ENCODE measurements around the gene UMAD1.

Gene UMAD1

DNA sequence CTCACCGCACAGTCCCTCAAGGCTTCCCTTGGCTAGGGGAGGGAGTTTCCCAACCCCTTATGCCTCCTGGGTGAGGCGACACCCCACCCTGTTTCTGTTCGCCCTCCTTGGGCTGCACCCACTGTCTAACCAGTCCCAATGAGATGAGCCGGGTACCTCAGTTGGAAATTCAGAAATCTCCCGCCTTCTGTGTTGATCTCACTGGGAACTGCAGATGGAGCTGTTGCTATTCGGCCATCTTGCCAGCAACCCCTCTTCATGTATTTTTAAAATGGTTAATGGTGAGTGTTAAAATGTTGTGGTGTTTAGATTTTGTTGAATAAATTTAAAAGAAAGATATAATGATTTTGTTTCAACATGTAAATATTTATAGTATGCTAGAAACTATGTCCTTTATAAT is 22.0 kb downstream of the UMAD1 start:
- CTCF ChIA-PET = interaction anchor here (0.8 to 1.7 kb wide), 3 partner anchors 9 to 528 kb away, joined by 3 read pairs; no protein-coding TSS in a partner anchor
- TF ChIP-seq, protein P1, sequence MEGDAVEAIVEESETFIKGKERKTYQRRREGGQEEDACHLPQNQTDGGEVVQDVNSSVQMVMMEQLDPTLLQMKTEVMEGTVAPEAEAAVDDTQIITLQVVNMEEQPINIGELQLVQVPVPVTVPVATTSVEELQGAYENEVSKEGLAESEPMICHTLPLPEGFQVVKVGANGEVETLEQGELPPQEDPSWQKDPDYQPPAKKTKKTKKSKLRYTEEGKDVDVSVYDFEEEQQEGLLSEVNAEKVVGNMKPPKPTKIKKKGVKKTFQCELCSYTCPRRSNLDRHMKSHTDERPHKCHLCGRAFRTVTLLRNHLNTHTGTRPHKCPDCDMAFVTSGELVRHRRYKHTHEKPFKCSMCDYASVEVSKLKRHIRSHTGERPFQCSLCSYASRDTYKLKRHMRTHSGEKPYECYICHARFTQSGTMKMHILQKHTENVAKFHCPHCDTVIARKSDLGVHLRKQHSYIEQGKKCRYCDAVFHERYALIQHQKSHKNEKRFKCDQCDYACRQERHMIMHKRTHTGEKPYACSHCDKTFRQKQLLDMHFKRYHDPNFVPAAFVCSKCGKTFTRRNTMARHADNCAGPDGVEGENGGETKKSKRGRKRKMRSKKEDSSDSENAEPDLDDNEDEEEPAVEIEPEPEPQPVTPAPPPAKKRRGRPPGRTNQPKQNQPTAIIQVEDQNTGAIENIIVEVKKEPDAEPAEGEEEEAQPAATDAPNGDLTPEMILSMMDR (IDR thresholded peaks at IDR 0.05; ENCODE audit: control extremely low read depth, extremely low read depth, low read depth, missing control alignments) = no peak
- POLR2A ChIA-PET = no interaction called here
- DNase-seq (ENCODE audit: extremely low spot score) = no peak

DNA sequence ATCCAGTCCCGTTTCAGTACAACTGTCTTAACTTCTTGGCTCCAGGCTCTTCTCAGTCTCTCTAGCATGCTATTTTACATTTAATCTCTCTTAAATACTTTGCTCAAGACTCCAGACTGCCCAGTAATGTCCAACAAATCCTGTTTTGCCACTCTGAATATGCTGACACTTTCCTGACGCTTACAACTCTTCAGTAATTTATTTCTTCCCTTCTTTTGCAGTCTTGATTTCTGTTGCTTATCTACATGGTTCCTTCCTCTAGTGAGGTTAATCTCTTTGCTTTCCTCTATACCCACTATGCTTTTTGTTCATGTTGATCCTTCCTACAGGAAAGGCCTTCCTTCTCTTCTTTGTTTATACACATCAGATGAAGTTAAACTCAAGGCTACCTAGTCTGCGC is 23.7 kb downstream of the UMAD1 start:
- TF ChIP-seq, protein P1 (IDR thresholded peaks at IDR 0.05; ENCODE audit: control extremely low read depth, extremely low read depth, low read depth, missing control alignments) = no peak
- POLR2A ChIA-PET = no interaction called here
- CTCF ChIA-PET = interaction anchor here (1.2 to 1.4 kb wide), 2 partner anchors 17 to 240 kb away, joined by 3 read pairs; no protein-coding TSS in a partner anchor
- no peak for DNase-seq (ENCODE audit: extremely low spot score)

DNA sequence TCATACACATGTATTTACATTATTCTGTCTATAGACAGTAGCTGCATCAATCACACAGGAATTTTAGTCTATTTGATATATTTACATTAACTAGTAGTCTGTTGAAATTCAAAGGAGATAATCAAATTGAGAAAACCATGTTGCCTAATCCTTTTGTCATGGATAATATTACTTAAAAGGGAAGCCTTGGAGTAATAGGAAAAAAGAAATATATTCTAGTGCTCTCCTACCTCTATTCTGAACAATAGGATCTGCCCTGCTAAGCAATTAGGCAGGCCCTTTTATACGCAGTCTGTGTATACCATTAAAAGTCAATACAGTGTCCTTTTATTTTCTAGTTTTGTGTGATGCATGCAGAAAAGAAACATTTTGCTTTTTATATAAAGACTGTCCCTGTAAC is 24.5 kb downstream of the UMAD1 start:
- TF ChIP-seq, protein P1 (IDR thresholded peaks at IDR 0.05; ENCODE audit: control extremely low read depth, extremely low read depth, low read depth, missing control alignments) = no peak
- ChIA-PET CTCF (no interaction called here), POLR2A (no interaction called here)
- DNase-seq (ENCODE audit: extremely low spot score) = no peak

DNA sequence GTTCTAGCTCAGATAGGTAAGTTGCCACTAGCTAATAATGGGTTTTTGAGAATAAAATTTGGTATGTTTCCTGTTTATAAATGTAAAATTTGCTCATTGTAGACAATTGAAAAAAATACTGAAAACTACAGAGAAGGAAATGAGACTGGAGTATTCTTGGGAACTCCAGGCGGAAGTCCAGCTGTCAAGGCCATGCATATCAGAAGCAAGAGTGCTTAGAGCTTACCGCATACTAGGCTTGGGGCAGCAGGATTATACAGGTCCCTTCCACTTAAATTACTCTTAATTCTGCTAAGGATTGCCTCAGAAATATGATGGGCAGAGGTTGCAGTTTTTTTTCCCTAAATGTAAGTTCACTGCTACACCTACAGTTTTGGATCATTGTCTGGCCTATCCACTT is 26.6 kb downstream of the UMAD1 start:
- DNase-seq (ENCODE audit: extremely low spot score) = no peak
- ChIA-PET POLR2A (no interaction called here), CTCF (interaction anchor here (1.2 to 1.9 kb wide), 5 partner anchors 14 to 227 kb away, joined by 3 to 5 read pairs (median 4); no protein-coding TSS in a partner anchor)
- TF ChIP-seq, protein P1 (IDR thresholded peaks at IDR 0.05; ENCODE audit: control extremely low read depth, extremely low read depth, low read depth, missing control alignments) = no peak

DNA sequence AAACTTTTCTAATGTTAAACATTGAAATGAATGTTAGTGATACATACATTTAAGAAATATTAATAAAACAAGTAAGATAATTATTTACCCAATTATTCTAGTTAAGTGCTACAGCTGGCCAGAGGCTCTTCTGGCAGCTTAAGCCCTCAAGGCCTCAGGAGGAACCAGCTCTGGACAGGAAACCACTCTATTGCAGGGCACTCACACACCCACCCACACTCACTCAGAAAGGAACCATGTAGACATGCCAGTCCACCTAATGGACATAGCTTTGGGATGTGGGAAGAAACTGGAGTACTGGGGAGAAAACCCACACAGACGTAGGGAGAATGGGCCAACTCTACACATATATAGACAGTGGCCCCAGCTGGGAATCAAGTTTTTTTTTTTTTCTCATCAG is 28.2 kb downstream of the UMAD1 start:
- TF ChIP-seq, protein P1 (IDR thresholded peaks at IDR 0.05; ENCODE audit: control extremely low read depth, extremely low read depth, low read depth, missing control alignments) = no peak
- ChIA-PET CTCF (interaction anchor here (1.0 to 1.3 kb wide), 2 partner anchors 12 to 25 kb away, joined by 3 to 4 read pairs; no protein-coding TSS in a partner anchor), POLR2A (no interaction called here)
- DNase-seq (ENCODE audit: extremely low spot score) = no peak

DNA sequence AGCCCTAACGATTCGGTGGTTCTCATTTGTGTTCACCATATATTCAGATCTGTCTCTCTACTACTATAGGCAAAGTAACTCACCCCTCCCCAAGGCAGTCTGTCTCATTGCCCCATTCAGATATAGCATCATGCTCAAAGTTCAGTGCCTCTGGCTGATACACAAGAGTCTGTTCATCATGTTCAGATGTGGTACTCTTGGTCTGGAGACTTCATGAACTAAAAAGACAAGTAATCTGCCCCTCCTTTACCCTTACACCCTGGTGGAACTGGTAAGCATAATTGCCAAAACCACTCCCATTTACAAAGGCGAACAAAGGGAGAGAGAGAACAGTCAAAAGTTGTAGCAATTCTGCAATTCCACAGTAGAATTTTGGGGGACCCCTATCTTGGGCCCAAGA is 29.9 kb downstream of the UMAD1 start:
- DNase-seq (ENCODE audit: extremely low spot score) = no peak
- CTCF ChIA-PET = interaction anchor here (1.2 to 2.0 kb wide), 3 partner anchors 8 to 11 kb away, joined by 3 to 11 read pairs (median 3); no protein-coding TSS in a partner anchor
- POLR2A ChIA-PET = no interaction called here
- TF ChIP-seq, protein P1 (IDR thresholded peaks at IDR 0.05; ENCODE audit: control extremely low read depth, extremely low read depth, low read depth, missing control alignments) = no peak
